Hepatocyte (in vitro differentiated cells): ENCODE measurements around the gene CBX4.

Experiments used
- CTCF ChIP-seq: fragments of 200-600 bp; sonication (generic); IDR thresholded peaks from 2 replicates; pipeline ENCODE4 v1.5.1; 2016; ENCODE audit warnings: antibody characterized with exemption, mild to moderate bottlenecking; ENCODE audit not compliant: poor library complexity
- EZH2 ChIP-seq: fragments of 200-600 bp; sonication (generic); IDR thresholded peaks from 2 replicates; pipeline ENCODE4 v1.6.1; 2016; ENCODE audit warnings: antibody characterized with exemption, mild to moderate bottlenecking, borderline replicate concordance

DNA sequence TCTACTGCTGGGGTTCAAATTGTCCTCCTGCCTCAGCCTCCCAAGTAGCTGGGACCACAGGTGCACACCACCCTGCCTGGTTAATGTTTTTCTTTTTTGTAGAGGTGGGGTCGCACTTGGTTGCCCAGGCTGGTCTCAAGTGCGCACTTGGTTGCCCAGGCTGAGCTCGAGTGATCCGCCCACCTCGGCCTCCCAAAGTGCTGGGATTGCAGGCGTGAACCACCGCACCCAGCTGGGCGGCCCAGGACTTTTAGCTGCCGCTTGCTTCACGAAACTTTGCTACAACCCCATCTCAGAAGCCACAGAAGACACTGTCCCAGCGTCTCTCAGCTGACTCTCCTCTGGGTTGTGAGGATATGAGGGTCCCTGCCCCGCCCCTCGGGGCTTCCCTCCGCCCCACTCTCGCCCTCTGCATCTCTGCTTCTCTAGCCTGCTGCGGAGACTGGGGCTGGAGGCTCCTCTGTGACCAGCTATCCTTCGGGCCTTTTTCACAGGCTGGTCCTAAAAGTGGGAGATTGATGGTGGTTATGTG is 48.8 kb upstream of the CBX4 start:
- TF ChIP-seq EZH2 = no peak
- TF ChIP-seq CTCF = no peak
